ENCODE data around the gene FIZ1.
"Not testable (repeated sequence)": the region's sequence is repeated elsewhere in the genome, so short reads cannot be mapped to it uniquely, and the experiment has no call there.

FIZ1 gene

DNA sequence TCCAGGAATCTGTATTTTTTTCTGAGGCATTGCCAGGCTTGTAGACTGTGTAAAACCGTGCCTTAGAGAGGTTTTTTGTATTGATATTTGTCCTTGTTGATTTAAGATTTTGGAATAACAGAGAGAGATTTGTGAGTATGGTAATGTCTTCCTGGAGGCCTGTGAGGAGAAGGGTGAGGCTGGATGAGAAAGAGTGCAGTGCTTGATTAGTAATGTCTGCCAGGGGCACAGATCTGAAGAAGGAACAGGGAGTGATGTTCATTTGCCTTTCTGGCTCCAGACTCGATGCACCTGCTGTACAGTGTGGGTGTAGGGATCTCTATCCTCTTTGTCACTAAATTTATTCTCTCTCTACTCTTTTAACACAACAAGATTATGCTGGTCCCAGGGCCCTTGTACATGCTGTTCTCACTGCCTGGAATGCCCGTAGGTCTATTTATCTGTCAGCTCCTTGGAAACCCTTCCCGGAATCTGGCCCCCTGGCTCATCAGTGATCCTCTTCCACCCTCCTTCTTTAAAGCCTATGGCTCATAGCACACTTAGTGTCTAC, 4.2 kb downstream of the FIZ1 start:
- DNase-seq (ENCODE audit: low spot score), result no peak

DNA sequence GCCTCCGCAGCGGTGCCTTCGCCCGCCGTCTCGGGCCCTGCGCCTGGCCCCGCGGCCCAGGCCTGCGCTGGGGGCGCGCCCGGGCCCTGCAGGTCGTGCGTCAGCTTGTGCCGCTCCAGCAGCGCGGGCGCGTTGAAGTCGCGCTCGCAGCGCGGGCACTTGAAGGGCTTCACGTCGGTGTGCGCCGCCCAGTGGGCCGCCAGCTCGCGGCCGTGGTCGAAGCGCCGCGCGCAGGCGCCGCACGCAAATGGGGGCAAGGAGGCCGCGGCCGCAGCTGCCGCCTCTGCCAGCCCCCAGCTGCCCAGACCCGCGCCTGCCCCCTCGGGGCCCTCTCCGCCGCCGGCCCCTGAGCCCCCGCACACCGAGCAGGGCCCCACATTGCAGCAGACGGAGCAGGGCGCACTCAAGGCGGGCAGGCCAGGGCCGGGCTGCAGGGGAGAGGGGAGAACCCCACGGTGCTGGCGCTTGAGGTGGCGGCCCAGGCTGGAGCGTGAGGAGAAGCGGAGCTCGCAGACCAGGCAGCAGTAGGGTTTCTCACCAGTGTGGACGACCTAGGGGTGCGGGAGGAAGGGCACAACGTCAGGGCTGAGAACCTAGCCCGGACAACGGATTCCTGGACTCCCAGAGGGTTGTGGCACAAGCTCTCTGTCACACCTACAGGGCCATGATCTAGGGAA, 6.1 kb downstream of the FIZ1 start:
- DNase-seq (ENCODE audit: low spot score), result no peak

DNA sequence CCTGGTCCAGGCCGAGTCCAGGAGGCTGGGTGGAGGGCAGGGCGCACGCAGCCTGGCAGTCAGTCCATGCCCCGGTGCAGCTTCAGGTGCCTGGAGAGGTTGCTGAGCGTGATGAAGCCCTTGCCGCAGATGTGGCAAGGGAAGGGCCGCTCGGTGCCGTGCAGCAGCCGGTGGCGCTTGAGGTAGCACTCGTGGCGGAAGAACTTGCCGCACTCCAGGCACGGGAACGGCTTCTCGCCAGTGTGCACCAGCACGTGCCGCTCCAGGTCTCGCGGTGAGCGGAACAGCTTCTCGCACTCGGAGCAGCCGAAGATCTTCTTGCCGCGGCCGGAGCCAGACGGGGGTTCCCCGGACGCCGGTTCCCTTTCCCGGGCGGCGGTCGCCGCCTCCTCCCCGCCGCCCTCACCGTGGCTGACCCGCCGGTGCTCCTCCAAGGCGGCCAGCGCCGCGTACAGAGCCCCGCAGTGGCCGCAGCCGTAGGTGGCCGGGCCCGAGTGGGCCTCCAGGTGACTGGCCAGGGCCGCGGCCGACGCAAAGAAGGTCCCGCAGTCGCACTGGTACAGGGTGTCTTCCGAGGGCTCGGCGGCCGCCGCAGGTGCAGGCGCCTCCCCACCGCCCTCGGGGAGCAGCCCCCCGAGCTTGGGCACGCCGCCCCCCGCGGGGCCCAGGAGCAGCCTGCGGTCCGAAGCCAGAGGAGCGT, 6.8 kb downstream of the FIZ1 start:
- no peak for DNase-seq (ENCODE audit: low spot score)

DNA sequence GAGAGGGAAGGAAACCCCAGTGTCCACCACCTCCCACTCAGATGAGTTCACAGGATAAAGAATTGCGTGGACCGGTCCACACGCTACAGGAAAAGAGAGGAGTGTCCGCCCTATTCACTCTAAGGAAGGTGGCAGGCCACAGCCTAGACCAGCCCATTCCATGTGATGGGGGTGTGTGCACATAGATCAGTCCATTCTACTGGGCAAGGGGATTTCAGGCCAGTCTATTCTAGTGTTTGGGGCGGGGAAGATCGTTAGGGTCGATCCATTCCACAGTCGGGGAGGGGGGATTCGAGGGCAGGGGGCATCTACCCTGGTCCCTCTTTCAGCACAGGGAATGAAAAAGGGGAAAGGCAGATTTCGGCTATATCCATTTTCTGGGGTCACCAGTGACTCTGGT, 7.8 kb downstream of the FIZ1 start:
- DNase-seq (ENCODE audit: low spot score), result no peak

DNA sequence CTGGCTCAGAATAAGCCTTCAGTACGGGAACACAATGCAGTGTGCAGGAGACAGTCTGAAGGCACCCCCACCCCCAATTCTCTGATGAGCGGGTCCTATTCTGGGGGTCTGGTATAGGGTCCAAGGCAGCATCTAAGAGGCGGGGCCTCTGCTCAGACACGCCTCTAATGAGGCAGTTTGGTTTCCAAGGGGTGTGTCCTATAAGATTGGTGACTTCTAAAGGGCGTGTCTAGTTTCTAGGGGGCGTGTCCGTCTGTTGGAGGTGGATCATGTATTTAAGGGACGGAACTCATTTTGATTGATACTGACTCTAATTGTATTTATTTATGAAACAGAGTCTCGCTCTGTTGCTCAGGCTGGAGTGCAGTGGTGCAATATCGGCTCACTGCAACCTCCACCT, 8.7 kb downstream of the FIZ1 start:
- DNase-seq (ENCODE audit: low spot score), result no peak

DNA sequence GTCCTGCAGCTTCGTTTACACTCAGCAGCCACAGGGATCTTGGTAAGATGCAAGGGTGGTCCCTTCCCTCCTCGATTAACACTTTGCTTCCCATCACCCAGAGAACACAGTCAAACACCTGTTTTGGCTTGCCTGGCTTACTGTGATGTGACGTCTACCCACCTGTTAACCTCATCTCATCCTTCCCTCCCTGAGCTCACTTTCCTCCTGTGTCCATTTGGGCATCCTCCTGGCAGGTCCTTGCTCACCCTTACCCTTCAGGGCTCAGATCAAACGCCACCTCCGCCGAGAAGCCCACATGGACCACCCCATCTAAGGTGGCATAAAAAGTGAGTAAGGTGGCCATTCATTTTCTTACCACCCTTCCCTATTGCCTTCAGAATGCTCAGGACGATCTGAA, 9.2 kb downstream of the FIZ1 start:
- DNase-seq (ENCODE audit: low spot score), result no peak

DNA sequence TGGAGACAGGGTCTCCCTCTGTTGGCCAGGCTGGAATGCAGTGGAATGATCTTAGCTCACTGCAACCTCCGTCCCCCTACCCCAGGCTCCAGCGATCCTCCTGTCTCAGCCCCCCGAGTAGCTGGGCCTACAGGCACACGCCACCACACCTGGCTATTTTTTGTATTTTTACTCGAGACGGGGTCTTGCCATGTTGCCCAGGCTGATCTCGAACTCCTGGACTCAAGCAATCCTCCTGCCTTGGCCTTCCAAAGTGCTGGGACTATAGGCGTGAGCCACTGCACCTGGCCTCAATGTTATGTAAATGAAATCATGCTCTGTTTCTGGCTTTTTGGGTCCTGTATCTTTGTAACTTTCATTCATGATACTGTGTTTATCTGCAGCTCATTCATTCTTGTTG, 10.6 kb downstream of the FIZ1 start:
- DNase-seq (ENCODE audit: low spot score), result no peak

DNA sequence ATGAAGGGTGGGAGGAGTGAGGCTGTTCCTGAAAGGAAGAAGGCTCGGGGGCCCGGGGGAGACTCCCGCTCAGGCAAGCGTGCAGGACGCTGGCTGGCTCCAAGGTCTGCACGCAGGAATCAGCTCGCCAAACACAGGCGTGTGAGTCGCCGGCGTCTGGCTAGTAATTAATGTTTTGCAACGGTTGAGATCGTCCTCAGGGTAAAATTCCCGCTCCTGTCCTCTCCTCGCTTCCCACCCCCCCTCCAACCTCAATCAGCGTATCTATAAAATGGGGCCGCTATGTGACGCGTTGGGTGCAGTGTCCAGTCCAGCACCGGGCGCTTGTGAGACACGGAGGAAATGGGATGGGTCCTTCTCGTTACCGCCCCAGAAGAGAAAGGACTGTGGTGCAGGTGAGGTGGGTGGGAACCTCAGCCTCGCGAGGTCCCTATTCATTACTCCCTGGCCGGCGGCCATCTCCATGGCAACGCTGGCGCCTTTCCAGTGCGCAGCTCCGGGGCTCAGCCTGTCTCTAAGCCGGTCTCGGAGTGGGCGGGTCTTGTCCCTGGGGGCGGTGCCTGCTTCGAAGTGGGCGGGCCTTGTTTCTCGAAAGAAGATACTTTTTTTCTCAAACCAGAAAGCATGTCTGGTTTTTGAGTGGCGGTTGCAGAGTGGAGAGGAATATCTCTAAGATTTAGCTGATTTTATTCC, 12.2 kb downstream of the FIZ1 start:
- DNase-seq (ENCODE audit: low spot score), result peak; percentile 81

DNA sequence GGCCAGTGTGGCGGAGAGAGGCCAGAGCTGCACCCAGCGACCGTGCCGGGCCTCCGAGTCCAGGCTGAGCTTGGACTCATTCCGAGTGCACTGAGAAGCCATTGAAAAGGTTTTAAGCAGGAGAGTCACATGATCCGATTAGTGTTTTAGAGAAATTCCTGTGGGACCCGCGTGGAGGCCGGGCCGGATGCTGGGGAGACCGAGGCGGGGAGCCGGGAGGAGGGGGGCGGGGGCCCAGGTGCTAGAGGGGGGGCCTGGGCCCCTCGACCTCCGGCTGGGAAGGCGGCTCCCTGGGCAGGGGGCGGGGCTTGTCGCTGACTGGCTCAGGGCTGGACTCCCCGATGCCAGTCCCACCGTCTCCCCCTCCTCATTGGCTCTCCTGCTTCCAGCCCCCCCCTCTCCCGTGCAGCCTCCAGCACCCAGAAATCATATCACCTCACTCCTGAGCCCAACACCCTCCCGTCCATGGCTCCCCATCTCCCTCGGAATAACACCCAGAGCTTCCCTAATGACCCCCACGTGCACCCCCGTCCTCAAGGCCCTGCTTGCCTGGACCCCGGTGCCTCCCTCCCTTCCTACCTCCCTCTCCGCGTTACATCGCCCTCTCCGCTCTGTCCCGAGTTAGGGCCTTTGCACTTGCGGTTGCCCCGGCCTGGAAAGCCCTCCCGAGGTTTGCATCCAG, 13.5 kb downstream of the FIZ1 start:
- peak; percentile 61 for DNase-seq (ENCODE audit: low spot score)

DNA sequence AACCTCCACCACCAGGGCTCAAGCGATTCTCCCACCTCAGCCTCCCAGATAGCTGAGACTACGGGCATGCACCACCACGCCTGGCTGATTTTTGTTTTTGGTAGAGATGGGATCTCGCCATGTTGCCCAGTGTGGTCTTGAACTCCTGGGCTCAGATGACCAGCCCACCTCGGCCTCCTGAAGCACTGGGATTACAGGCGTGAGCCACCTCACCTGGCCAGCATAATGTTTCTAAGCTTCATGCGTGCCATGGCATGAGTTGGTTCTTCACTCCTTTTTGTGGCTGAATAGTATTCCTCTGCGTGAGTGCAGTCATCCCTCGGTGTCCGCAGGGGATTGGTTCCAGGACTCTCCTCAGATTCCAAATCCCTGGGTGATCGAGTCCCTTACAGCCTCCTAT, 14.4 kb downstream of the FIZ1 start:
- no peak for DNase-seq (ENCODE audit: low spot score)

DNA sequence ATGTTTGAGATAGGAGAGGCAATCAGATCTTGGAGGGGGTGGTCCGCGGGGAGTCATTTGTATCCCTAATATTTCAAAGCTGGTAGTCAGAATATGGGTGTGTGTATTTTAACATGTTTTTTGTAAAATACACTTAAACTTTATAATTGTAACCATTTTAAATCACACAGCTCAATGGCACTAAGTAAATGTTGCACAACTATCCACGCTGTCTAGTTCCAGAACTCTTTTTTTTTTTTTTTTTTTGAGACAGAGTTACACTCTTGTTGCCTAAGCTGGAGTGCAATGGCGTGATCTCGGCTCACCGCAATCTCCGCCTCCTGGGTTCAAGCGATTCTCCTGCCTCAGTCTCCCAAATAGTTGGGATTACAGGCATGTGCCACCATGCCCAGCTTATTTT, 15.4 kb downstream of the FIZ1 start:
- DNase-seq (ENCODE audit: low spot score), result not testable (repeated sequence)

DNA sequence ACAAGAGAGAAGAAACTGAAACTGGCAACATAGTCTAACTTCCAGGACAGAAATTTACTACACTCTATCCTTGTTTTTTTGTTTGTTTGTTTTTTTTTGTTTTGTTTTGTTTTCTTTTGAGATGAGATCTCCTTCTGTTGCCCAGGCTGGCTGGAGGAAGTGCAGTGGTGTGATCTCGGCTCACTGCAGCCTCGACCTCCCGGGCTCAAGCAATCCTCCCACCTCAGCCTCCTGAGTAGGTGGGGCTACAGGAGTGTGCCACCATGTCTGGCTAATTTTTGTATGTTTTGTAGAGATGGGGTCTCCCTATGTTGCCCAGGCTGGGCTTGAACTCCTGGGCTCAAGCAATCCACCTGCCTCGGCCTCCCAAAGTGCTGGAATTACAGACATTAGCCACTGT, 17.0 kb downstream of the FIZ1 start:
- DNase-seq (ENCODE audit: low spot score), result not testable (repeated sequence)

DNA sequence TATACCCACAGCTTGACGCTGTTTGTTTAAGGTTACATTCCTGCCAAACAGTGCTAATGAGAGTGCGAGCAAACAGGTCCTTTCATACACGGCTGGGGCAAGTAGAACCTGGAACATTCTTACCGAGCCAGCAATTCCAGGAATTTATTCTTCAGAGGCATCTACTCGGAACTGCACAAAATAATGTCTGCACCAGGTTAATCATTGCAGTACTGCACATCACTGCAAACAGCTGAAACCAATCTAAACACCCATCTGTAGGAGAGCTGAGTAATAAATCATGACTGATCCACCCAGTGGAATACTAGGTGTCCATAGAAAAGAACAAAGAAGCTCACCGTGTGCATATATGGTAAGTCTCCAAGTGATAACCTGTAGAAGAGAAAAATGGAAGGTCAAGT, 17.5 kb downstream of the FIZ1 start:
- no peak for DNase-seq (ENCODE audit: low spot score)

DNA sequence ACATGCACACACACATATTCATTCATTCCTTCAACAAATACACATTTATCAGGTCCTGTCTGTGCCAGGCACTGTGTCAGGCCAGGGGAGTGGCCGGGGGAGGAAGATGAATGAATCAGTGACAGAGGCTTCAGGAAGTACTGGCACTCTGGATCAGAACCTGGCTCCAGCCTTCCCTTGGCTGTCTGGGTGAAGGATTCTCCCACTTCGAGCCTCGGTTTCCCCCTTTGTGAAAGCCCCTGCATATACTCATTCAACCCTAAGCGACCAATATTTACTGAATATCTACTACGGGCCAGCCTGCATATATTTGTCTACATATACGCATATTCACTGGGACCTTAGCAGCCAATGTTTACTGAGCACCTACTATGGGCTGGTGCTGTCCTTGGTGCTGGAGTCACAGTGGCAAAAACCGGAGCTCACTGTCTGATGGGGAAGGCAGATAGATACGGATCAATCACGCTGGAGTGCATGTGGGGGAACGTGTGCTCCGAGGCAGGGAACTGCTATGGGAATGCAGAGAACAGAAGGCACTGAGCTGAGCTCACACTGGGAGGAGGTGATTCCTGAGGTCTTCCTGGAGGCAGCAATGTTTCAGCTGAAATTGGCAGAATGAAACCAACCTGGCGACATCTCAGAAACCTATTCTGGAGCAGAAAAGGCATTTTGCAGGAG, 18.0 kb downstream of the FIZ1 start:
- DNase-seq (ENCODE audit: low spot score), result no peak

DNA sequence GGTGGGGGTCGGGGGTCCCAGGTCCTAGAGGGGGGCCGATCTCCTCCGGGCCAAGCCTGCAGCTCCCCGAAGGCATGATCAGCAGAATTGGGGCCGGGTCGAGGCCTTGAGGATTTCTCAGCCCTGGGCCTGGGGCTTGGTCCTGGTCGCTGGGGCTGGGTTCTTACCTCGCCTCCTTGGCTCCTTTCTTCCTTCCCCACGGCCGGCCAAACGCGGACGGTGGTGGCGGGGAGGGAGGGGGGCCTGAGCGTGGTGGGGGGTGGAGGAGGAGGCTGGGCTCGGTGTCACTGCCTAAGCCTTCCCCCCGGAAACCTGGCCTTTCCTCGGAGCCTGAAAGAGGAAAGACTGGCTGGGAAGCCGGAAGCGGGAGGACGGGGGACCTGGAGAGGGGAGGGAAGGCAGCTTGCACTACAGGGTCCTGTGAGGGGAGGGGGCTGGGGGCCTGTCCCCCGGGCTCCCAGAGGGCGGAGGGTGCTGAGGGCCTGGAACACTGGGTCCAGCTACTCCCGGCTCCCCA, 18.6 kb downstream of the FIZ1 start, which contains the start of gene ZNF579:
TSS of gene ZNF579 (minus strand) at position 221 of the 517 bp plus-strand sequence. CDS start 1,209 bp downstream, outside the sequence.
- peak; percentile 88 for DNase-seq (ENCODE audit: low spot score)

DNA sequence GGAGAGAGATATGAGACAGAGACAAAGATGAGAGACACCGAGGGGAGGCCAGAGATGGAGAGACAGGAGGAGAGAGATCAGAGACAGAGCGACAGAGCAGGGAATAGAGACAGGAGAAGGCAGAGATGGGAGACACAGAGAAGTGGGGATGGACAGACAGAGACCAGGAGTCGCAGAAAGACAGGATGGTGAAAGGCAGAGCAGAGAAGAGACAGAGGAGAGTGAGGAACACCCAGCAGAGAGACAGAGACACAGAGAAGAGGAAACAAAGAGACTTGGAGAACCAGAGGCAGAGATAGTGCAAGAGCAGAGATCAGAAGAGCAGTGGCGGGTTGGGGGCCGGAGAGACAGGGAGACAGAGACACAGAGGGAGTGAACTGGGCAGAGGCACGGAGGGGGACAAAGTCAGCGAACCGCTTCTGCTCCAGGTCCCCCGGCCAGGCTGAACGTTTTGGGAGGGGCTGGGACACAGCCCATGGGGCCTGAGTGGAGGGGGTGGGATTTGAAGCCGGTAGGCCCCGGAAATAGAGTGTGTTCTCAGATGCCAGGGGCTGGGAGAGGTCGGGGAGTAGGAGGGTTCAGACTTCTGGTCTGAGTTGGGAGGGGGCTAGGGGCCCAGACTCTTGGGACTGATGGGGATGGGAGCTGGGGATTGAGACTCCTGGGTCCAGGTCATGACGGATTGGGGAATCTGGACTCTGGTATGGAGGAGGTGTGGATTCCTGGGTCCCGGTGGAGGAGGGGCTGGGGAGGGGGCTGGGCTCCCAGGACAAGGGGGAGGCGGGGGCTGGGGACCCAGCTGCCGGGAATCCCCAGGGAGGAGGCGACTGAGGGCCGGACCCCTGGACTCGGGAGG, 19.3 kb downstream of the FIZ1 start:
- no peak for DNase-seq (ENCODE audit: low spot score)

DNA sequence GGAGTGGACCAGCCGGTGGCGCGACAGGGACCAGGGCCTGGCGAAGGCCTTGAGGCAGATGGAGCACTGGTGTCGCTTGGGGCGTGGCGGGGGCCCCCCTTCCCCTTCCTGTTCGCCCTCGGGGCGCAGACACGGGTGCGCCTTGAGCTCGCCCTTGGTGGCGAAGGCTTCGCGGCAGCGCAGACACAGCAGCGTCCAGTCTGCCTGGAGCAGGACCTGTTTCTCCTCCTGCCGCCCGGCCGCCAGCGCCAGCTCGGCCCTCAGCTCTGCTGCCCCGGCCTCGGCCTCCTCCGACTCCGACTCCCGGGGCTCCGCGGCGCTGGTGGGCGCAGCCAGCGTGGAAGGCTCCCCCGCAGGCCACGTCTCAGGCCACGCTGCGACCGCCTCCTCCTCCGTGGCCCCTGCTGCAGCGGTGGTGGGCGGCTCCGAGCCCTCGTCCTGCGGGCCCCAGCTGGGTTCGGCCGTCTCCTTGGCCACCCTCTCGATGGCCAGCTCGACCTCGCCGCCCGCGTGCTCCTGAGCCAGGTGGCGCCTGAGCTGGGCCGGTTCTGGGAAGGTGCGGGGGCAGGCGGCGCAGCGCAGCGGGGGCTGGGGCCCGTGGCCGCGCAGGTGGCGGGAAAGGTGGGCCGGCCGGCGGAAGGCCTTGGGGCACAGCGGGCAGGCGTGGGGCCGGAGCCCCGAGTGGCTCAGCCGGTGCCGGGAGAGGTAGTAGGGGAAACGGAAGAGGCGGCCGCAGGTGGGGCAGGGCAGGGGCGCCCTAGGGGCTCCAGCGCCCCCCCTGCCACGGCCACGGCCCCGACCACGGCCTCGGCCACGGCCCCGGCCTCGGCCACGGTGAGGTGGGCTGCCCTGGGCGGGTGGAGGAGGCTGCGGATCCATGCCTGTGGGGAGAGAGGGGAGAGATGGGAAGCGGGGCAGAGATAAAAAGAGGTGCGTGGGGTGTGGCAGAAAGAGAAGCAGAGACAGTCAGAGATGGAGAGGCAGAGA, 20.3 kb downstream of the FIZ1 start:
- no peak for DNase-seq (ENCODE audit: low spot score)

DNA sequence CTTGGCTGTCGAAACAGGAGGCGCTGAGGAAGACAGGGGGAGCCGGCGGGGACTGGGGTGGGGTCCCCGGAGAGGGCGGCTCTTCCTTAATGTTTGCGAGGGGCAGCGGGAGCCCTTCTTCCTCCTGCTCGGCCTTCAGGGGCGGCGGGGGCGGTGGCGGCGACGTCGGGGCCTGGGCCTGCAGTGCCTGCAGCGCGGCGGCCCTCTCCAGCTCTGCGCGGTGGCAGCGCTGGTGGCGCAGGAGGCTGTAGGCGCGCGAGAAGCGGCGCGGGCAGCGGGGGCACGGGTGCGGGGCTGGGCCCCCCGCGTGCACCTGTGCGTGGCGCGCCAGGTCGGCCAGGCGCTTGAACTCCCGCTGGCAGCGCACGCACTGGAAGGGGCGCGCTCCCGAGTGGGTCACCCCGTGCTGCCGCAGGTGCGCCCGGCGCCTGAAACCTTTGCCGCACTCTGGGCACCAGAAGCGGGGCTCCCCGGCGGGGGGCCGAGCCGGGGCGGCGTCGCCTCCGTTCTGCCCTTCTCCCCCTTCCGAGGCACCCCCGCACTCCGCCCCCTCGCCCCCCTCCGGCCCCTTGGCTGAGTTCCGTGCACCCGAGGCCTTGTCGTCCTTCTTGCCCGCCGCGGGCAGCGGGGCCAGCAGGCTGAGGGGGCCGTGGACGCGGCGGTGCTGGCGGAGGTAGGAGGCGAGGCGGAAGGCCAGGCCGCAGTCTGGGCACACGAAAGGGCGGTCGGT, 21.1 kb downstream of the FIZ1 start:
- no peak for DNase-seq (ENCODE audit: low spot score)

DNA sequence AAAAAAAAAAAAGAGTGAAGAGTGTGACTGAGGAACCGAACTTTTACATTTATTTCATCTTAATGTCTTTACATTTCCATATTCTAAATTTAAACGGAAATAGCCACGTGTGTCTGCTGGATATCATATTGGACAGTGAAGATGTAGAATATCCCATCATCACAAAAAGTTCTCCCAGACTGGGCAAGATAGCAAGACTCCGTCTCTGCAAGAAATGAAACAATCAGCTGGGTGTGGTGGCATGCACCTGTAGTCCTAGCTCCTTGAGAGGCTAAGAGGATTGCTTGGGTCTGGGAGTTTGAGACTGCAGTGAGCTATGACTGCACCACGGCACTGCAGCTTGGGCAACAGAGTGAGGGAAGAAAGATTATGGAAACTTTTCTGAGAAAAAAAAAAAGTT, 22.6 kb downstream of the FIZ1 start:
- DNase-seq (ENCODE audit: low spot score), result no peak
